IMR-90 (cell line): ENCODE measurements around the gene ASMTL. TPM values are rescaled to one million over a fixed set of nuclear protein-coding genes. Genes with fewer than 3 reads are reported as not detected.

Source experiments
- ATAC-seq: fragments of 200-7000 bp; cut with Tn5 transposase; 2 replicates; pipeline ENCODE4 v1.9.1; 2020; ENCODE audit warnings: low read depth, mild to moderate bottlenecking, moderate library complexity
- BruUV-seq: library from RNA; stranded (reverse); fragments of 400-500 nt; replicated peaks from 2 replicates; lab custom pipeline; 2021; lab: Mats Ljungman, UMichigan
- CTCF ChIA-PET: fragments of 300-600 bp; formaldehyde crosslinking; extraction: SDS; loops from one replicate; lab custom pipeline; 2021; ENCODE audit warnings: antibody characterized with exemption; lab: Yijun Ruan, JAX
- POLR2A ChIA-PET: fragments of 300-600 bp; sonication (Branson Sonifier 250); formaldehyde crosslinking; loops from one replicate; lab custom pipeline; 2022; ENCODE audit warnings: antibody characterized with exemption; ENCODE audit not compliant: unreplicated experiment; lab: Charles Lee
- DNase-seq: peaks from one replicate; pipeline ENCODE4 v3.0.0; 2013
- H2AFZ ChIP-seq: replicated peaks from 2 replicates; pipeline ENCODE3; 2013; ENCODE audit warnings: low read length, mild to moderate bottlenecking; ENCODE audit not compliant: poor library complexity
- H2AK5ac ChIP-seq: 2 replicates; pipeline ENCODE4 v1.6.1; 2013; ENCODE audit warnings: low read depth, low read length, inconsistent platforms
- H2AK9ac ChIP-seq: replicated peaks from 2 replicates; pipeline ENCODE3; 2013; ENCODE audit warnings: mild to moderate bottlenecking, low read depth, low read length, moderate library complexity; ENCODE audit not compliant: poor library complexity
- H2BK120ac ChIP-seq: 2 replicates; pipeline ENCODE4 v1.6.1; 2013; ENCODE audit warnings: low read depth, low read length, inconsistent platforms
- H2BK15ac ChIP-seq: 3 replicates; pipeline ENCODE4 v1.6.1; 2013; ENCODE audit warnings: low read depth, low read length, inconsistent platforms
- H2BK20ac ChIP-seq: 2 replicates; pipeline ENCODE4 v1.6.1; 2013; ENCODE audit warnings: low read depth, mild to moderate bottlenecking, inconsistent platforms, low read length, moderate library complexity
- H2BK5ac ChIP-seq: 2 replicates; pipeline ENCODE4 v1.6.1; 2013; ENCODE audit warnings: mild to moderate bottlenecking, low read depth, low read length, inconsistent platforms; ENCODE audit not compliant: poor library complexity, severe bottlenecking
- H3K14ac ChIP-seq: replicated peaks from 2 replicates; pipeline ENCODE4 v1.6.1; 2013; ENCODE audit warnings: low read depth, low read length, inconsistent platforms
- H3K18ac ChIP-seq: 2 replicates; pipeline ENCODE4 v1.6.1; 2013; ENCODE audit warnings: low read depth, low read length, control low read depth
- H3K23ac ChIP-seq: 2 replicates; pipeline ENCODE4 v1.6.1; 2013; ENCODE audit warnings: low read depth, low read length, inconsistent platforms
- H3K27ac ChIP-seq: 2 replicates; pipeline ENCODE4 v1.5.1; 2013; ENCODE audit warnings: mild to moderate bottlenecking, control low read depth, low read length; ENCODE audit not compliant: insufficient read depth
- H3K27me3 ChIP-seq: 2 replicates; pipeline ENCODE4 v1.6.1; 2013; ENCODE audit warnings: low read length; ENCODE audit not compliant: control insufficient read depth, insufficient read depth
- H3K36me3 ChIP-seq: 2 replicates; pipeline ENCODE4 v1.6.1; 2013; ENCODE audit warnings: low read length, mixed read lengths; ENCODE audit not compliant: control insufficient read depth, insufficient read depth
- H3K4ac ChIP-seq: 2 replicates; pipeline ENCODE4 v1.6.1; 2013; ENCODE audit warnings: low read depth, low read length, inconsistent platforms
- H3K4me1 ChIP-seq: 2 replicates; pipeline ENCODE4 v1.6.1; 2013; ENCODE audit warnings: low read length, mixed read lengths; ENCODE audit not compliant: control insufficient read depth, insufficient read depth
- H3K4me2 ChIP-seq: 2 replicates; pipeline ENCODE4 v1.6.1; 2013; ENCODE audit warnings: low read depth, mild to moderate bottlenecking, control low read depth, low read length, moderate library complexity
- H3K4me3 ChIP-seq: 2 replicates; pipeline ENCODE4 v1.5.1; 2013; ENCODE audit warnings: low read depth, mild to moderate bottlenecking, control low read depth, low read length, moderate library complexity; ENCODE audit not compliant: insufficient read depth
- H3K56ac ChIP-seq: 2 replicates; pipeline ENCODE4 v1.6.1; 2013; ENCODE audit warnings: low read length, inconsistent platforms; ENCODE audit not compliant: insufficient read depth; ENCODE audit errors: extremely low read depth
- H3K79me1 ChIP-seq, 2 experiments: 2 replicates each; pipeline ENCODE4 v1.6.1; 2013; ENCODE audit warnings: low read length in 2 of 2, inconsistent platforms in 1 of 2, low read depth in 1 of 2
- H3K9ac ChIP-seq: 2 replicates; pipeline ENCODE4 v1.6.1; 2013; ENCODE audit warnings: low read depth, low read length, control low read depth
- H3K9me1 ChIP-seq: 2 replicates; pipeline ENCODE4 v1.6.1; 2013; ENCODE audit warnings: low read length, inconsistent platforms; ENCODE audit not compliant: insufficient read depth
- H3K9me3 ChIP-seq: 2 replicates; pipeline ENCODE4 v1.6.1; 2013; ENCODE audit warnings: low read length; ENCODE audit not compliant: control insufficient read depth, insufficient read depth
- H4K20me1 ChIP-seq: 2 replicates; pipeline ENCODE4 v1.6.1; 2013; ENCODE audit warnings: low read length, inconsistent platforms; ENCODE audit not compliant: insufficient read depth
- H4K5ac ChIP-seq: 2 replicates; pipeline ENCODE4 v1.6.1; 2013; ENCODE audit warnings: mild to moderate bottlenecking, low read depth, low read length, control low read depth
- H4K8ac ChIP-seq, 2 experiments: 2 replicates each; pipeline ENCODE4 v1.6.1; 2013; ENCODE audit warnings: low read depth in 2 of 2, low read length in 2 of 2, control low read depth in 1 of 2, inconsistent platforms in 1 of 2
- H4K91ac ChIP-seq: 2 replicates; pipeline ENCODE4 v1.6.1; 2013; ENCODE audit warnings: low read depth, low read length, inconsistent platforms; ENCODE audit not compliant: insufficient read depth
- CEBPB ChIP-seq: IDR thresholded peaks from 2 replicates; pipeline ENCODE4 v1.6.1; 2012; ENCODE audit warnings: low read depth, low read length, improper control_type of control experiment
- CTCF ChIP-seq: conservative IDR thresholded peaks from 2 replicates; pipeline ENCODE4 v1.5.1; 2012; ENCODE audit warnings: mild to moderate bottlenecking, low read depth, low read length, improper control_type of control experiment
- ELK1 ChIP-seq: fragments of 150-350 bp; IDR thresholded peaks from 2 replicates; pipeline ENCODE4 v1.6.1; 2016; ENCODE audit warnings: low read depth, mild to moderate bottlenecking, low read length, moderate library complexity, borderline replicate concordance
- FOS ChIP-seq: fragments of 150-350 bp; IDR thresholded peaks from 2 replicates; pipeline ENCODE4 v1.6.1; 2016; ENCODE audit warnings: low read depth, low read length
- MAFK ChIP-seq: IDR thresholded peaks from 2 replicates; pipeline ENCODE4 v1.6.1; 2012; ENCODE audit warnings: low read depth, low read length, improper control_type of control experiment
- MAZ ChIP-seq: IDR thresholded peaks from 2 replicates; pipeline ENCODE4 v1.6.1; 2012; ENCODE audit warnings: low read depth, mild to moderate bottlenecking, low read length, improper control_type of control experiment, moderate library complexity, borderline replicate concordance
- MXI1 ChIP-seq: IDR thresholded peaks from 2 replicates; pipeline ENCODE4 v1.6.1; 2012; ENCODE audit warnings: low read depth, mild to moderate bottlenecking, low read length, moderate library complexity, borderline replicate concordance
- NFE2L2 ChIP-seq: fragments of 150-350 bp; IDR thresholded peaks from 2 replicates; pipeline ENCODE4 v1.6.1; 2016; ENCODE audit warnings: low read depth, mild to moderate bottlenecking, low read length
- POLR2A ChIP-seq: IDR thresholded peaks from 2 replicates; pipeline ENCODE4 v1.6.1; 2012; ENCODE audit warnings: mild to moderate bottlenecking, low read depth, low read length
- RCOR1 ChIP-seq: IDR thresholded peaks from 2 replicates; pipeline ENCODE4 v1.6.1; 2012; ENCODE audit warnings: mild to moderate bottlenecking, low read length, improper control_type of control experiment; ENCODE audit not compliant: insufficient replicate concordance
- SMC3 ChIP-seq: fragments of 150-350 bp; IDR thresholded peaks from 2 replicates; pipeline ENCODE4 v1.6.1; 2016; ENCODE audit warnings: low read depth, mild to moderate bottlenecking, antibody characterized with exemption, low read length, moderate library complexity
- WGBS, 2 experiments: methylation state at CpG; one replicate each; pipeline versions ENCODE4 v1.1.5 to v1.1.7; 2013; ENCODE audit warnings: missing lambda C conversion rate in 2 of 2; ENCODE audit not compliant: insufficient read length in 1 of 2; ENCODE audit errors: extremely low coverage in 2 of 2; 5-methylcytosine and 5-hydroxymethylcytosine counted together
- dilution Hi-C: fragments of 300-500 bp; cut with HindIII; formaldehyde crosslinking; loops from one replicate; pipeline ENCODE4 v1.14.3; 2018; ENCODE audit warnings: low sequenced_read_pairs; ENCODE audit not compliant: unreplicated experiment
- in situ Hi-C: fragments of 300-500 bp; cut with MboI; formaldehyde crosslinking; loops from 3 replicates; pipeline ENCODE4 v1.14.3; 2019; ENCODE audit warnings: low sequenced_read_pairs, inconsistent platforms, mixed read lengths
- intact Hi-C: fragments of 100-400 bp; cut with micrococcal nuclease; formaldehyde crosslinking; loops from 2 replicates; pipeline ENCODE4 v1.10.0; 2022
- polyA plus RNA-seq, 3 experiments: library from polyadenylated mRNA; depleted of rRNA; stranded (reverse); fragments of >200 nt; gene quantifications; 2 replicates each; pipeline ENCODE4 v1.2.3, GENCODE V29; 2012; ENCODE audit warnings: low replicate concordance in 1 of 3
- total RNA-seq: library from RNA; depleted of rRNA; stranded (reverse); fragments of >200 nt; gene quantifications from 2 replicates; pipeline ENCODE4 v1.2.3, GENCODE V29; 2012

ASMTL gene
- total and polyA plus RNA-seq, 2 of the 4 experiments (the other 2 are of a cell fraction): 13.4 to 33.4 TPM

- Histone ChIP-seq H4K8ac (no peak overlapping the region), H3K36me3 (no peaks in the 10 kb centered on the region), H4K91ac (no peak overlapping the region), H3K4me3 (no peak overlapping the region), H2BK5ac (no peak overlapping the region), H2BK20ac (no peak overlapping the region), H3K4me2 (no peak overlapping the region), H2BK120ac (no peak overlapping the region), H3K18ac (no peak overlapping the region), H3K4ac (no peak overlapping the region), H3K27ac (no peak overlapping the region), H3K56ac (no peak overlapping the region), H2AK5ac (no peak overlapping the region), H4K5ac (no peak overlapping the region), H3K4me1 (no peaks in the 10 kb centered on the region), H3K79me1 (no peaks in the 10 kb centered on the region), H3K14ac (no peak overlapping the region), H3K9ac (no peak overlapping the region), H3K9me1 (no peaks in the 10 kb centered on the region), H4K20me1 (no peaks in the 10 kb centered on the region), H2AK9ac (no peak overlapping the region), H3K27me3 (peaks cover 7% of the 10 kb centered on the region; the same call in 1 of the 2 replicates), H2AFZ (no peak overlapping the region), H3K9me3 (no peaks in the 10 kb centered on the region), H2BK15ac (no peak overlapping the region), H3K23ac (no peak overlapping the region)
- TF ChIP-seq MAFK (no peak), NFE2L2 (no peak), RCOR1 (no peak), FOS (no peak), CEBPB (no peak), CTCF (no peak), MXI1 (no peak), MAZ (no peak), ELK1 (no peak), POLR2A (no peak), SMC3 (no peak)
- ATAC-seq (no peak), DNase-seq (no peak)
- ChIA-PET CTCF (no interaction called here), POLR2A (no interaction called here)
- intact Hi-C loops: no loop called here
- in situ Hi-C loops: loop anchor here (25.0 kb wide), 2 partner anchors 119 to 1344 kb away; partner anchors contain the start of gene AKAP17A
- no TSS peak for BruUV-seq
- dilution Hi-C loops: no loop called here
- 83% methylated on average over 12 of the region's 20 CpGs; no CpG with 5 or more reads in 1 of the 2 experiments for WGBS, 2 experiments
Observed at GRCh38 chrX:1468250-1468772, 15.6 kb upstream of the ASMTL start.
